Motor neuron (in vitro differentiated cells): ENCODE results near the gene GPR158. TPM values are rescaled to one million over a fixed set of nuclear protein-coding genes. Genes with fewer than 3 reads are reported as not detected.

Source experiments
- ATAC-seq, 8 experiments: fragments of 200-7000 bp; cut with Tn5 transposase; replicated peaks in 6 of 8; 2 replicates each; pipeline ENCODE4 v1.8.0; 2021; ENCODE audit warnings: mild to moderate bottlenecking in 8 of 8, moderate library complexity in 8 of 8
- H3K27ac ChIP-seq, 2 donors: fragments of 250-450 bp; sonication (Bioruptor Pico); 2 replicates each; pipeline ENCODE4 v1.9.0; 2021; ENCODE audit warnings: antibody characterized with exemption in 2 of 2, mild to moderate bottlenecking in 2 of 2, moderate library complexity in 1 of 2
- H3K4me1 ChIP-seq, 2 donors: fragments of 250-450 bp; sonication (Bioruptor Pico); replicated peaks in 1 of 2; 2 replicates each; pipeline ENCODE4 v1.6.1; 2021; ENCODE audit warnings: antibody characterized with exemption in 2 of 2, mild to moderate bottlenecking in 2 of 2, moderate library complexity in 1 of 2
- H3K4me3 ChIP-seq, 5 donors: fragments of 250-450 bp; sonication (Bioruptor Pico); 2 replicates each; pipeline ENCODE4 v1.9.0; 2021; ENCODE audit warnings: antibody characterized with exemption in 5 of 5, mild to moderate bottlenecking in 5 of 5, moderate library complexity in 4 of 5
- WGBS, 10 experiments: fragments of 450-650 bp; shearing (Covaris generic); methylation state at CpG; one replicate each; pipeline ENCODE4 v1.0.0; 2022; 5-methylcytosine and 5-hydroxymethylcytosine counted together
- in situ Hi-C, 9 experiments: fragments of 400-800 bp; cut with MboI; loops; one replicate each; pipeline ENCODE4 v1.15.0; 2021; ENCODE audit warnings: low sequenced_read_pairs in 9 of 9, low pct_unique_long_range_greater_than_20kb in 2 of 9; ENCODE audit not compliant: unreplicated experiment in 9 of 9
- total RNA-seq, 8 experiments: library from RNA; unstranded; fragments of 300-600 nt; gene quantifications; 2 replicates each; pipeline versions ENCODE4 v1.2.3 to v1.2.4, GENCODE V29; 2022

The GPR158 gene
- total RNA-seq, 8 experiments from 2014 or later, result 0.05 to 3.6 (median 1.3) TPM

DNA sequence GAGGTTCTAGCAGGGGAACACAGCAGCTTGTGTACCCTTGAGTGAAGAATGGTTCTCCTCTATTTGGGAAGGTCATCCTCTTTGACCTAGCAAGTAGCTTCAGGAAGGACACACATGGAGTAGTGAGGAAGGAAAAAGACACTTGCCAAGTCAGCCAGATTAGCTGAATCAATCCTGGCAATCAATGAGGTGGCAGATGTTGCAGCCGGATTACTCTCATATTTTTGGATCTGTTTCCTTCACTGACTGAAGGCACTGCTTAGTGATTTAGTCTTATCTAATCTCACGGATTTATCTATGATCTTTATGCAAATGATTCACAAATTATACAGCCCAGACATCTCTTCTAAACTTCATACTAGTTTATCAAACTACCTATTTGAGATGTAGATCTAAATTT, 218.8 kb downstream of the GPR158 start:
- 0 to 100% (median 51%) methylated on average over 1 to 2 of the region's 2 CpGs; no CpG with 5 or more reads in 2 of the 10 experiments for WGBS, 10 experiments
- no peak overlapping the region for H3K4me3 ChIP-seq

DNA sequence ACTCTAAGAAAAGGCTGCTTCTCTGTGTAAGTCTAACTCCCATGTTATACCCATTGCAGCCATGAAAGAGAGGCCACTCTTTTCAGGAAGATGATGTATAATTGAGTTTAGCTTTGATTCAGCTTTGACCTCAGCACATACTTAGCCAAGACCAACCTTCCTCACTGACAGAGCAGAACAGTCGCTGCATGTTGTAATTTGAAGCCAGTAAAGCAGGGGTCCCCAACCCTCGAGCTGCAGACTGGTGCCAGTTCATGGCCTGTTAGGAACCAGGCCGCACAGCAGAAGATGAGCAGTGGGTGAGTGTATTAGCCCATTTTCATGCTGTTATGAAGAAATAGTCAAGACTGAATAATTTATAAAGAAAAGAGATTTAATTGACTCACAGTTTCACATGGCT, 223.9 kb downstream of the GPR158 start:
- H3K4me1 ChIP-seq, result no peaks in the 10 kb centered on the region
- no peak overlapping the region for H3K4me3 ChIP-seq
- 0 to 86% (median 25%) methylated on average over 1 to 3 of the region's 3 CpGs; no CpG with 5 or more reads in 1 of the 10 experiments for WGBS, 10 experiments
- no peak overlapping the region for H3K27ac ChIP-seq
- no peak for ATAC-seq
- in situ Hi-C loops, result no loop called here

More for the DNA sequence above, 218.8 kb downstream of the GPR158 start:
- no peaks in the 10 kb centered on the region for H3K4me1 ChIP-seq
- no peak for ATAC-seq
- no peak overlapping the region for H3K27ac ChIP-seq
- in situ Hi-C loops, result no loop called here

GRCh38 chr10:25405871-25406270, 231.1 kb downstream of the GPR158 start:
- H3K4me3 ChIP-seq, result no peak overlapping the region
- no peak overlapping the region for H3K27ac ChIP-seq
- no peak for ATAC-seq
- peaks cover 0 to 2% of the 10 kb centered on the region in 2 donors for H3K4me1 ChIP-seq
- WGBS, 10 experiments, result 0 to 100% (median 57%) methylated on average over 1 of the region's 1 CpG; no CpG with 5 or more reads in 5 of the 10 experiments
- in situ Hi-C loops, result no loop called here

- Histone ChIP-seq H3K4me1 (no peaks in the 10 kb centered on the region), H3K27ac (no peak overlapping the region), H3K4me3 (no peak overlapping the region)
- in situ Hi-C loops, result no loop called here
- no peak for ATAC-seq
- 0 to 100% (median 78%) methylated on average over 1 to 2 of the region's 2 CpGs; no CpG with 5 or more reads in 3 of the 10 experiments for WGBS, 10 experiments
Observed at GRCh38 chr10:25417611-25418010, 242.8 kb downstream of the GPR158 start.

DNA sequence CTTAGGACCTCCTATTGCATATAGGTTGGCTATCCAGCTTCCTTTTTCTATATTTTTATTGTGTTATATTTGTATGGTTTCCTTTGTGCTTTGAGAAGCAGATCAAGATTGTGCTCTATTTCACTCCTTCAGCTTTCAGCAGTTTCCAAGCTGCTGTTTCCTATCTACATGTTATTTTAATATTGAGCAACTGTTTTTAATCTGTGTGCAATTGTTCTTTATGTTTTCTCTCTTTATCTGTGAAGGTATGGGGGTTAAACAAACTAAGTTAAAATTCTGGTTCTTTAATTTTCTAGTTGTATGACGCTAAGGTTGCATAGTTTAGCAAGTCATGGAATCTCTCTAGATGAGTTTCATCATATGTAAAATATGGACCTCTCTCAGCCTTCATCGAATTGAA, 251.0 kb downstream of the GPR158 start:
- ATAC-seq, result no peak
- Histone ChIP-seq H3K27ac (no peak overlapping the region), H3K4me3 (no peak overlapping the region), H3K4me1 (no peaks in the 10 kb centered on the region)
- in situ Hi-C loops, result no loop called here
- 0 to 93% (median 52%) methylated on average over 1 to 2 of the region's 2 CpGs; no CpG with 5 or more reads in 1 of the 10 experiments for WGBS, 10 experiments

DNA sequence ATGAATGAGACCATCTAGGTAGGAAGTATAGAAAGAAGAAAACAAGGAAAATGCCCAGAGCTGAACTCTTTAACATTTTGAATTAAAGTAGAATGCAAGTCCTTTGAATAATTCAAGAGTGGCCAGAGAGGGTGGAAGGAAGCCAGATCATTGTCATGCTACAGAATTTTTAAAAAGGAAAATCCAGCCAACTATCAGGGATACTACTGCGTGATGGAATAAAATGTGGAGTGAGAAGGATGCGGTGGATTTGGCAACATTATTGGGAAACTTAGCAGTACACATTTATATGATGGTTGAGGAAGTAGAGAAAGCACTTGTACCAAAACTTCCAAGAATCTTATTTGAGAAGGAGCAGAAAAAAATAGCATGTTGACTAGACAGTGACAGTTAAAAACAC, 261.6 kb downstream of the GPR158 start:
- no peak overlapping the region for H3K27ac ChIP-seq
- no peaks in the 10 kb centered on the region for H3K4me1 ChIP-seq
- ATAC-seq, result no peak
- in situ Hi-C loops, result no loop called here
- no peak overlapping the region for H3K4me3 ChIP-seq
- WGBS, 10 experiments, result 16 to 100% (median 73%) methylated on average over 2 of the region's 2 CpGs

GRCh38 chr10:25441270-25441669, 266.5 kb downstream of the GPR158 start:
- WGBS, 10 experiments, result 0 to 86% (median 43%) methylated on average over 1 of the region's 1 CpG; no CpG with 5 or more reads in 3 of the 10 experiments
- in situ Hi-C loops, result no loop called here
- H3K4me1 ChIP-seq, result no peaks in the 10 kb centered on the region
- H3K27ac ChIP-seq, result no peak overlapping the region
- H3K4me3 ChIP-seq, result no peak overlapping the region
- no peak for ATAC-seq

DNA sequence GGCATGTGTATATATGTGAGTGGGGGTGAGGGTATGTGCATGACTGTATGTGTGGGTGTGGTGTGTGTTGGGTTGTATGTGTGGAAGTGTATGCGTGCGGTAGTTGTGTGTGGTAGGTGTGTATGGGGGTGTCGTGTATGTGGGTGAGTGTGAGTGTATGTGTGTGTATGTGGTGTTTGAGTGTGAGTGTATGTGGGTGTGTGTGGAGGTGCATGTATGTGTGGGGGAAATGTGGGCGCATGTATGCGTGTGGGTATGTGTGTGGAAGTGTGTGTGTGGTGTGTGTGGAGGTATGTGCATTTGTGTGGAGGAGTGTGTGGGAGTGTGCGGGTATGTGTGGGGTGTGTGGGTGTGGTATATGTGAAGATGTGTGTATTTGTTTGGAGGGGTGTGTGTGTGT, 269.5 kb downstream of the GPR158 start:
- H3K4me1 ChIP-seq, result no peaks in the 10 kb centered on the region
- WGBS, 10 experiments, result 0 to 100% (median 60%) methylated on average over 1 to 5 of the region's 6 CpGs; no CpG with 5 or more reads in 5 of the 10 experiments
- no peak overlapping the region for H3K27ac ChIP-seq
- no peak for ATAC-seq
- in situ Hi-C loops, result no loop called here
- H3K4me3 ChIP-seq, result no peak overlapping the region

DNA sequence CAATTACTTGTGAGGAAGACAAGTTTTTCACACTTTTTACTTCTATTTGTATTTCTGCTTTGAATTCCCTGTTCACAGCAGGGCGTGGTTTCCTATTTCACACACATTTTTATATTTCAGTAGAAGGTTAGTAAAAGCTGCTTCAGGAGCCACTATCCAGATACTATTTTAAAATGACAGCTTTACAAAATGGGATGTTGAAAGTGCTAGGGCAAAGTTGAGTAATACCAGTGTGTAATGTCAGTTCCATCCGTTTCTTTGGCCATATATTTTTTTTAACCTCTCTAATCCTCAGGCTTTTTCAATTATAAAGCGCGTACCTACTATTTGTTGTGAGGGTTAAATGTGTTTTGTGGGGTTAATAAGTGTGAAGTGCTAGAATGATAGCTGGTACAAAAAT, 276.6 kb downstream of the GPR158 start:
- in situ Hi-C loops, result no loop called here
- ATAC-seq, result no peak
- Histone ChIP-seq H3K27ac (no peak overlapping the region), H3K4me1 (peaks cover 0 to 9% of the 10 kb centered on the region in 2 donors), H3K4me3 (no peak overlapping the region)
- WGBS, 10 experiments, result 9 to 100% (median 86%) methylated on average over 1 to 4 of the region's 4 CpGs

- in situ Hi-C loops, result no loop called here
- Histone ChIP-seq H3K4me1 (peaks cover 0 to 10% of the 10 kb centered on the region in 2 donors), H3K27ac (no peak overlapping the region), H3K4me3 (no peak overlapping the region)
- 0 to 100% (median 38%) methylated on average over 1 of the region's 1 CpG; no CpG with 5 or more reads in 2 of the 10 experiments for WGBS, 10 experiments
- ATAC-seq, result no peak
Observed at GRCh38 chr10:25453619-25454018, 278.8 kb downstream of the GPR158 start.

- Histone ChIP-seq H3K4me3 (no peak overlapping the region), H3K4me1 (peaks cover 0 to 10% of the 10 kb centered on the region in 2 donors), H3K27ac (peak overlapping the region in 1 of 2 donors; percentile 57)
- ATAC-seq, result no peak
- in situ Hi-C loops, result no loop called here
- 0 to 57% (median 34%) methylated on average over 1 to 4 of the region's 4 CpGs; no CpG with 5 or more reads in 1 of the 10 experiments for WGBS, 10 experiments
Observed at GRCh38 chr10:25455980-25456567, 281.3 kb downstream of the GPR158 start.

DNA sequence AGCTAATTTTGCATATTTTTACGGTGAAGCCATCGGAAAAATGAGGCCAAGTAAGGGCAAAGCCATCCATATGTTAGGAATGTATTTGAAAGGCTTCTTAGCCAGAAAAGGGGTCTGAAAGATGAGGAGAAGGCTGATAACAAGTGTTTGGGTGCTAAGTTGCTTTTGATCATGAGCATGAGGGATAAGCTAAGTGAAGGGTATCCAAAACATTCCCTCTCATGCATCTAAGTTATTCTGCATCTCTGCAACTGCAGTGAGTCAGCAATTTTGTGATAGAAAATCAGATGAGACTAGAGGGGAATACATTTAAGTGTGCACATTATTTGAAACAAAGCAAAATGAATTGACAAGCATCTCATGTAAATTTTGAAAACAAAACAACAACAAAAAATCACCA, 282.8 kb downstream of the GPR158 start:
- Histone ChIP-seq H3K4me3 (no peak overlapping the region), H3K27ac (no peak overlapping the region), H3K4me1 (peaks cover 0 to 10% of the 10 kb centered on the region in 2 donors)
- in situ Hi-C loops, result no loop called here
- ATAC-seq, result no peak
- WGBS, 10 experiments, result 6 to 100% (median 93%) methylated on average over 1 to 2 of the region's 2 CpGs; no CpG with 5 or more reads in 2 of the 10 experiments

- no peak overlapping the region for H3K4me3 ChIP-seq
- no peak for ATAC-seq
- in situ Hi-C loops, result no loop called here
- H3K4me1 ChIP-seq, result no peaks in the 10 kb centered on the region
- H3K27ac ChIP-seq, result no peak overlapping the region
- WGBS, 10 experiments, result 39 to 98% (median 79%) methylated on average over 3 to 20 of the region's 20 CpGs
Observed at GRCh38 chr10:25465582-25466372, 291.0 kb downstream of the GPR158 start.
